ENCODE data around the gene ANXA11. TPM values are rescaled to one million over a fixed set of nuclear protein-coding genes. Genes with fewer than 3 reads are reported as not detected.

Gene ANXA11
- total and polyA plus RNA-seq, 2 experiments from 2014 or later, result 42.3 to 70.0 TPM

DNA sequence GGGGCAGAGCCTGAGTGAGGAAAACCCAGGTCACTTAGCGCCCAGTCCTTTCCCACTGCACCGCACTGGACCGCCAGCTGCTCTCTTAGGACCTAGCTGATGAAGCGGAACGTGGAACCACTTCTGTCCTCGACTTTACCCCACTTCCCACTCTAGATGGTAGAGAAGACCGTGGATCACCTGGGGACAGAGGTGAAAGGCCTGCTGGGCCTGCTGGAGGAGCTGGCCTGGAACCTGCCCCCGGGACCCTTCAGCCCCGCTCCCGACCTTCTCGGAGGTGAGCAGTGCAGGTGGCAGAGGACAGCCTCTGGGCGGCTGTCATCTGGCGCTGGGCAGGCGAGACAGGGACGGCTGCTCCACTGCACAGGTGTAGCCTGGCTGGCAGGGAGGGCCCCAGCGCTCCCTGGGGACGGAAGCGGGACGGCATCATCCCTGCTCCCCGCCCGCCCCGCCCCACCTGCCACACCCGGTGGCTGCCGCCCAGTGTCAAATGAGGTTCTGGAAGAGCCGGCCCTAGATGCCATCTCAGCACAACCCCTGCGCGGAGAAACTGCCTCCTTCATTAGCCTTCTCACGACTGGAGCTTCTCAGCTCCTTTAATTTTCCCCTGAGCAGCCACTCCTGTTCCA lies 61.2 kb downstream of the ANXA11 start:
- Mint-ChIP-seq H3K4me3 (no peak overlapping the region), H3K27me3 (ENCODE audit: insufficient read depth, low read depth, poor library complexity) (peaks cover 13% of the 10 kb centered on the region), H3K4me1 (peaks cover 5% of the 10 kb centered on the region; the same call in 1 of the 3 replicates), H3K36me3 (ENCODE audit: low read depth) (no peaks in the 10 kb centered on the region), H3K9me3 (no peaks in the 10 kb centered on the region), H3K27ac (no peak overlapping the region)
- Histone ChIP-seq H2AFZ (no peak overlapping the region), H3K4me1 (ENCODE audit: insufficient read depth) (no peaks in the 10 kb centered on the region), H3K4me3 (no peak overlapping the region), H3F3A (replicated peaks; ENCODE audit: low read depth) (no peaks in the 10 kb centered on the region), H3K9me2 (ENCODE audit: insufficient read depth) (peaks cover 5% of the 10 kb centered on the region; the same call in 1 of the 2 replicates), H3K4me2 (no peak overlapping the region), H3K79me2 (replicated peaks; ENCODE audit: insufficient read depth) (no peaks in the 10 kb centered on the region), H3K27ac (ENCODE audit: low read depth) (no peak overlapping the region), H4K20me1 (replicated peaks; ENCODE audit: insufficient read depth) (no peaks in the 10 kb centered on the region), H3K27me3 (ENCODE audit: insufficient read depth) (no peaks in the 10 kb centered on the region), H3K36me3 (ENCODE audit: insufficient read depth) (no peaks in the 10 kb centered on the region)
- DNase-seq (ENCODE audit: low spot score), result no peak
- peak; percentile 67 for ATAC-seq
- no peak for TF ChIP-seq EZH2phosphoT487 (IDR thresholded peaks at IDR 0.05; ENCODE audit: unreplicated experiment)
- TF ChIP-seq STAT1 (IDR thresholded peaks at IDR 0.05; ENCODE audit: unreplicated experiment), result no peak
- TF ChIP-seq POLR2AphosphoS5 (IDR thresholded peaks at IDR 0.05; ENCODE audit: low read depth), result no peak
- TF ChIP-seq ZNF114 (CRISPR knock-in tag; IDR thresholded peaks at IDR 0.05), result no peak
- TF ChIP-seq ZNF331 (CRISPR knock-in tag; IDR thresholded peaks at IDR 0.05; ENCODE audit: low read depth), result no peak
- no peak for TF ChIP-seq CTCF (conservative IDR thresholded peaks at IDR 0.05; ENCODE audit: low read depth in 2 of 2)

- Histone ChIP-seq H3K9me2 (ENCODE audit: insufficient read depth) (no peaks in the 10 kb centered on the region), H3F3A (replicated peaks; ENCODE audit: low read depth) (no peaks in the 10 kb centered on the region), H3K36me3 (ENCODE audit: insufficient read depth) (no peaks in the 10 kb centered on the region), H3K4me1 (ENCODE audit: insufficient read depth) (no peaks in the 10 kb centered on the region), H4K20me1 (replicated peaks; ENCODE audit: insufficient read depth) (no peaks in the 10 kb centered on the region), H3K79me2 (replicated peaks; ENCODE audit: insufficient read depth) (no peaks in the 10 kb centered on the region), H3K4me3 (no peak overlapping the region), H3K4me2 (no peak overlapping the region), H3K27ac (ENCODE audit: low read depth) (no peak overlapping the region), H3K27me3 (ENCODE audit: insufficient read depth) (no peaks in the 10 kb centered on the region), H2AFZ (no peak overlapping the region)
- Mint-ChIP-seq H3K4me3 (no peak overlapping the region; the same call in 2 of the 3 replicates), H3K4me1 (peaks cover 9% of the 10 kb centered on the region), H3K9me3 (no peaks in the 10 kb centered on the region), H3K27me3 (ENCODE audit: insufficient read depth, low read depth, poor library complexity) (peaks cover 17% of the 10 kb centered on the region), H3K27ac (no peak overlapping the region), H3K36me3 (ENCODE audit: low read depth) (no peaks in the 10 kb centered on the region)
- ATAC-seq, result no peak
- no peak for DNase-seq (ENCODE audit: low spot score)
- TF ChIP-seq REST (IDR thresholded peaks at IDR 0.05; ENCODE audit: unreplicated experiment) (no peak), CTCF (conservative IDR thresholded peaks at IDR 0.05; ENCODE audit: low read depth in 2 of 2) (no peak), EZH2 (IDR thresholded peaks at IDR 0.05; ENCODE audit: low read depth, unreplicated experiment) (no peak), ETS1 (IDR thresholded peaks at IDR 0.05) (no peak), EZH2phosphoT487 (IDR thresholded peaks at IDR 0.05; ENCODE audit: unreplicated experiment) (no peak), STAT1 (IDR thresholded peaks at IDR 0.05; ENCODE audit: unreplicated experiment) (no peak), NANOG (IDR thresholded peaks at IDR 0.05; ENCODE audit: borderline replicate concordance) (no peak), ZNF114 (CRISPR knock-in tag; IDR thresholded peaks at IDR 0.05) (no peak)
These were observed 63.5 kb downstream of the ANXA11 start for GRCh38 chr10:80141696-80142460.

Data from GM23338 (cell line).